ENCODE results near the gene FAM136A. TPM values are rescaled to one million over a fixed set of nuclear protein-coding genes. Genes with fewer than 3 reads are reported as not detected.

The FAM136A gene
- total RNA-seq, 1 experiment from 2014 or later = 53.4 TPM

GRCh38 chr2:70322518-70322917 is 20.7 kb upstream of the FAM136A start:
- Histone ChIP-seq H3K27ac (ENCODE audit: low read length) (no peak overlapping the region), H3K4me1 (ENCODE audit: control insufficient read depth, insufficient read depth, low read length) (no peaks in the 10 kb centered on the region), H3K4me3 (ENCODE audit: low read depth in 2 of 2, low read length in 2 of 2) (no peak overlapping the region), H3K27me3 (ENCODE audit: control insufficient read depth, insufficient read depth, low read length) (no peaks in the 10 kb centered on the region), H3K36me3 (ENCODE audit: control insufficient read depth, insufficient read depth, low read length) (no peaks in the 10 kb centered on the region), H3K9me3 (ENCODE audit: control insufficient read depth, insufficient read depth, low read depth, low read length) (no peaks in the 10 kb centered on the region)
- POLR2A ChIA-PET = no interaction called here
- no TSS peak for BruUV-seq (replicated peaks)
- CTCF ChIA-PET = no interaction called here
- intact Hi-C loops (cut with micrococcal nuclease; ENCODE audit: unreplicated experiment) (no loop called here), in situ Hi-C loops (cut with HindIII; ENCODE audit: low pct_unique_long_range_greater_than_20kb, low sequenced_read_pairs) (no loop called here)
- DNase-seq (ENCODE audit: low read depth, low spot score) = no peak
- ATAC-seq = no peak
- TF ChIP-seq POLR2AphosphoS5 (IDR thresholded peaks at IDR 0.05; ENCODE audit: low read depth, low read length) = no peak
- TF ChIP-seq TCF7L2 (IDR thresholded peaks at IDR 0.05; ENCODE audit: low read depth, low read length) = no peak
- TF ChIP-seq REST (IDR thresholded peaks at IDR 0.05; ENCODE audit: insufficient read depth in 1 of 2, low read depth in 2 of 2, low read length in 1 of 2) = no peak
- TF ChIP-seq SIN3A (IDR thresholded peaks at IDR 0.05; ENCODE audit: borderline replicate concordance, insufficient read depth, low read depth, low read length) = no peak
- TF ChIP-seq CTCF (IDR thresholded peaks at IDR 0.05) = no peak

GRCh38 chr2:70321370-70321769 is 19.5 kb upstream of the FAM136A start:
- Histone ChIP-seq H3K27ac (ENCODE audit: low read length) (no peak overlapping the region), H3K27me3 (ENCODE audit: control insufficient read depth, insufficient read depth, low read length) (no peaks in the 10 kb centered on the region), H3K9me3 (ENCODE audit: control insufficient read depth, insufficient read depth, low read depth, low read length) (no peaks in the 10 kb centered on the region), H3K4me1 (ENCODE audit: control insufficient read depth, insufficient read depth, low read length) (no peaks in the 10 kb centered on the region), H3K36me3 (ENCODE audit: control insufficient read depth, insufficient read depth, low read length) (no peaks in the 10 kb centered on the region), H3K4me3 (ENCODE audit: low read depth in 2 of 2, low read length in 2 of 2) (no peak overlapping the region)
- in situ Hi-C loops (cut with HindIII; ENCODE audit: low pct_unique_long_range_greater_than_20kb, low sequenced_read_pairs) (no loop called here), intact Hi-C loops (cut with micrococcal nuclease; ENCODE audit: unreplicated experiment) (no loop called here)
- no peak for DNase-seq (ENCODE audit: low read depth, low spot score)
- no peak for TF ChIP-seq REST (IDR thresholded peaks at IDR 0.05; ENCODE audit: insufficient read depth in 1 of 2, low read depth in 2 of 2, low read length in 1 of 2)
- TF ChIP-seq SIN3A (IDR thresholded peaks at IDR 0.05; ENCODE audit: borderline replicate concordance, insufficient read depth, low read depth, low read length) = no peak
- no peak for TF ChIP-seq POLR2AphosphoS5 (IDR thresholded peaks at IDR 0.05; ENCODE audit: low read depth, low read length)
- TF ChIP-seq TCF7L2 (IDR thresholded peaks at IDR 0.05; ENCODE audit: low read depth, low read length) = no peak
- no peak for TF ChIP-seq CTCF (IDR thresholded peaks at IDR 0.05)
- CTCF ChIA-PET = no interaction called here
- no TSS peak for BruUV-seq (replicated peaks)
- POLR2A ChIA-PET = interaction anchor here (0.6 kb wide), 1 partner anchor 10 kb away, joined by 3 read pairs; no protein-coding TSS in a partner anchor
- no peak for ATAC-seq

Measured in Panc1 (cell line).